ENCODE measurements around the gene FGD6. TPM values are rescaled to one million over a fixed set of nuclear protein-coding genes. Genes with fewer than 3 reads are reported as not detected.

The FGD6 gene
- total and polyA plus RNA-seq, 7 donors = 0.96 to 7.1 (median 2.8) TPM

Other genes starting within 250 kb of the FGD6 start
- 100 to 1,000 TPM; 189 to 280 (median 220) TPM for gene NDUFA12, start 213.8 kb downstream of the FGD6 start, total RNA-seq
- 100 to 1,000 TPM; 254 to 389 (median 347) TPM for gene NDUFA12, start 213.8 kb downstream of the FGD6 start, polyA plus RNA-seq
- gene NR2C1, start 143.8 kb downstream of the FGD6 start, total RNA-seq = 10 to 100 TPM; 19.9 to 32.3 (median 29.3) TPM
- 10 to 100 TPM; 15.0 to 20.5 (median 19.9) TPM for gene NR2C1, start 143.8 kb downstream of the FGD6 start, polyA plus RNA-seq
- gene VEZT, start 340 bp upstream of the FGD6 start, total RNA-seq = 100 to 1,000 TPM in 2 of 4 donors, 10 to 100 TPM in 2; 74.4 to 121 (median 95.3) TPM
- 10 to 100 TPM; 31.6 to 83.2 (median 33.9) TPM for gene VEZT, start 340 bp upstream of the FGD6 start, polyA plus RNA-seq

Data from psoas muscle (tissue), 7 donors.